Measurements from ENCODE around the gene SLC25A34.

- TF ChIP-seq CTCF (IDR thresholded peaks at IDR 0.05; ENCODE audit: low read depth, low read length) (no peak), EZH2phosphoT487 (IDR thresholded peaks at IDR 0.05; ENCODE audit: low read depth) (no peak)
Measured at GRCh38 chr1:15750924-15751323, 14.9 kb downstream of the SLC25A34 start.
